A673 (cell line): ENCODE results near the gene RNH1.

Experiments
- CTCF ChIP-seq: fragments of 300-800, 200-600 bp; sonication (generic); conservative IDR thresholded peaks from 2 replicates; pipeline ENCODE4 v1.5.1; 2017; ENCODE audit warnings: low read depth, mild to moderate bottlenecking, antibody characterized with exemption, low read length, moderate library complexity, mixed read lengths
- EZH2 ChIP-seq: fragments of 200-600 bp; sonication (generic); IDR thresholded peaks from 2 replicates; pipeline ENCODE4 v1.6.1; 2017; ENCODE audit warnings: borderline replicate concordance, low read depth, mild to moderate bottlenecking, mixed read lengths, antibody characterized with exemption, low read length; ENCODE audit not compliant: poor library complexity, severe bottlenecking

- TF ChIP-seq CTCF: no peak
- TF ChIP-seq EZH2: no peak
These were observed 43.7 kb upstream of the RNH1 start for GRCh38 chr11:550746-551085.
